Stimulated activated CD8-positive, alpha-beta memory T cell treated with anti-CD3 and anti-CD28 coated beads, Interleukin-7, amount 100 ng/mL, for 1 hour (primary cell): ENCODE results near the gene PTPN9.
"Not testable (repeated sequence)": the region's sequence is repeated elsewhere in the genome, so short reads cannot be mapped to it uniquely, and the experiment has no call there.

Experiments
- DNase-seq, 2 donors: peaks; one replicate each; pipeline ENCODE4 v3.0.0-alpha.2; 2020; ENCODE audit warnings: low read depth in 2 of 2

The PTPN9 gene

GRCh38 chr15:75531041-75531450 lies 48.1 kb downstream of the PTPN9 start:
- no peak for DNase-seq

GRCh38 chr15:75530169-75530568 lies 48.9 kb downstream of the PTPN9 start:
- DNase-seq: no peak

GRCh38 chr15:75525756-75526155 lies 53.4 kb downstream of the PTPN9 start:
- not testable (repeated sequence) for DNase-seq

- DNase-seq: no peak
Measured at GRCh38 chr15:75523011-75523410, 56.1 kb downstream of the PTPN9 start.

- DNase-seq: no peak
Measured at GRCh38 chr15:75517233-75517632, 61.9 kb downstream of the PTPN9 start.

- no peak for DNase-seq
Measured at GRCh38 chr15:75508840-75509532, 70.1 kb downstream of the PTPN9 start.

- DNase-seq: no peak
Measured at GRCh38 chr15:75502360-75502759, 76.8 kb downstream of the PTPN9 start.

GRCh38 chr15:75493732-75494131 lies 85.4 kb downstream of the PTPN9 start:
- DNase-seq: no peak

- DNase-seq: no peak
Measured at GRCh38 chr15:75483961-75484360, 95.2 kb downstream of the PTPN9 start.

- DNase-seq: not testable (repeated sequence)
Measured at GRCh38 chr15:75483556-75483955, 95.6 kb downstream of the PTPN9 start.

- no peak for DNase-seq
Measured at GRCh38 chr15:75483106-75483505, 96.0 kb downstream of the PTPN9 start.

- not testable (repeated sequence) for DNase-seq
Measured at GRCh38 chr15:75480463-75480862, 98.7 kb downstream of the PTPN9 start.

GRCh38 chr15:75479670-75480069 lies 99.4 kb downstream of the PTPN9 start:
- no peak for DNase-seq

GRCh38 chr15:75477094-75477493 lies 102.0 kb downstream of the PTPN9 start:
- not testable (repeated sequence) for DNase-seq

- DNase-seq: no peak
Measured at GRCh38 chr15:75468913-75469598, 110.1 kb downstream of the PTPN9 start.

GRCh38 chr15:75460646-75461045 lies 118.5 kb downstream of the PTPN9 start:
- no peak for DNase-seq

- no peak for DNase-seq
Measured at GRCh38 chr15:75459581-75459980, 119.5 kb downstream of the PTPN9 start.

- no peak for DNase-seq
Measured at GRCh38 chr15:75456710-75457109, 122.4 kb downstream of the PTPN9 start.

GRCh38 chr15:75455982-75456531 lies 123.1 kb downstream of the PTPN9 start:
- peak; percentile 7 to 25 for DNase-seq

GRCh38 chr15:75455424-75455981 lies 123.6 kb downstream of the PTPN9 start:
- DNase-seq: peak; percentile 71 to 78

GRCh38 chr15:75454471-75455378 lies 124.4 kb downstream of the PTPN9 start:
- peak; percentile 51 to 58 for DNase-seq
